Muscle layer of duodenum (tissue), 2 donors: ENCODE results near the gene INAFM2.

Source experiments
- H3K27ac ChIP-seq: one replicate; pipeline ENCODE4 v1.7.0; 2013; ENCODE audit warnings: mild to moderate bottlenecking, low read length
- H3K27me3 ChIP-seq: one replicate; pipeline ENCODE4 v1.7.0; 2013; ENCODE audit warnings: low read depth, mild to moderate bottlenecking, control low read depth, low read length
- H3K36me3 ChIP-seq, 2 donors: one replicate each; pipeline ENCODE4 v1.7.0; 2013; ENCODE audit warnings: low read length in 2 of 2, control low read depth in 1 of 2, mild to moderate bottlenecking in 1 of 2; ENCODE audit not compliant: insufficient read depth in 2 of 2, control insufficient read depth in 1 of 2
- H3K4me1 ChIP-seq, 2 donors: one replicate each; pipeline ENCODE4 v1.7.0; 2013; ENCODE audit warnings: low read length in 2 of 2, mild to moderate bottlenecking in 2 of 2, control low read depth in 1 of 2, moderate library complexity in 1 of 2; ENCODE audit not compliant: insufficient read depth in 2 of 2, control insufficient read depth in 1 of 2
- H3K4me3 ChIP-seq, 2 donors: one replicate each; pipeline ENCODE4 v1.7.0; 2013; ENCODE audit warnings: low read length in 2 of 2, low read depth in 1 of 2, mild to moderate bottlenecking in 1 of 2
- H3K9me3 ChIP-seq, 2 donors: one replicate each; pipeline ENCODE4 v1.7.0; 2013; ENCODE audit warnings: low read length in 2 of 2, control low read depth in 1 of 2, mild to moderate bottlenecking in 1 of 2; ENCODE audit not compliant: control insufficient read depth in 1 of 2
- donor health status: healthy.

INAFM2 gene

GRCh38 chr15:40298216-40298935 lies 25.1 kb upstream of the INAFM2 start:
- Histone ChIP-seq H3K4me3 (no peak overlapping the region), H3K36me3 (no peaks in the 10 kb centered on the region), H3K4me1 (peaks cover 0 to 13% of the 10 kb centered on the region in 2 donors), H3K27ac (no peak overlapping the region), H3K9me3 (peaks cover 0 to 9% of the 10 kb centered on the region in 2 donors), H3K27me3 (no peaks in the 10 kb centered on the region)

DNA sequence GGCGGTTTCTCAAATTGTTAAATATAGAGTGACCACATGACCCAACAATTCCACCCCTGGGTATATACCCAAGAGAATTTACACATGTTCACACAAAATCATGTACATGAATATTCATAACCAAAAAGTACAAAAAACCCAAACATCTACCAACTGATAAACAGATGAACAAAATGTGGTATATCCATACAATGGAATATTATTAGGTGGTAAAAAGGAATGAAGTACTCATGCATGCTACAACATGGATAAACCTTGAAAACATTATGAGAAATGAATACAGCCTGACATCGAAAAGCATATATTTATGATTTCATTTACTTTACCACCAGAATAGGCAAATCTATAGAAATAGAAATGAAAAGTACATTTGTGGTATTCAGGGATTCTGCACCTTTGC lies 23.1 kb upstream of the INAFM2 start:
- no peaks in the 10 kb centered on the region for H3K36me3 ChIP-seq
- no peaks in the 10 kb centered on the region for H3K27me3 ChIP-seq
- H3K9me3 ChIP-seq: peaks cover 0 to 9% of the 10 kb centered on the region in 2 donors

DNA sequence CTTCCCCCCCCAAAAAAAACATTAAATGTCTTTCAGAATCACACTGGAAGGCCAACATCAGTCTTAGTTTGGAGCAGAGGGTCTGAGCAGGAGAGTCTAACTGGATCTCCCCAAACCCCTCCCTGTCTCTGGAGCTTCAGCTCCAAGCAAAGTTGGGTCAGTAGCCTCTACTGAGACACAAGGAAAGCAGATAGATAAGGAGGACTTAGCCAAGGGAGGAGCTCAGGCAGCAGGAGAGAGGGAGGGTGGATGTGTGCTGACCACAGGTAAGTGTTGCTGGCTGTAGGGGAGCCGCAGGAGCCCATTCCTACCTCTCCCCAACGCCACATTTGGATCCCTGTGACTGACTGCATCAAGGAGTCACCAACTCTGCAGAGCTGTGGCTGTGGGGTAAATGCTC lies 22.7 kb upstream of the INAFM2 start:
- Histone ChIP-seq H3K27ac (no peak overlapping the region), H3K27me3 (no peaks in the 10 kb centered on the region), H3K4me1 (peaks cover 0 to 6% of the 10 kb centered on the region in 2 donors), H3K36me3 (no peaks in the 10 kb centered on the region), H3K9me3 (peaks cover 0 to 9% of the 10 kb centered on the region in 2 donors), H3K4me3 (no peak overlapping the region)

More for the DNA sequence above, 23.1 kb upstream of the INAFM2 start:
- H3K4me3 ChIP-seq: no peak overlapping the region
- peaks cover 0 to 10% of the 10 kb centered on the region in 2 donors for H3K4me1 ChIP-seq
- H3K27ac ChIP-seq: no peak overlapping the region

- H3K36me3 ChIP-seq: no peaks in the 10 kb centered on the region
Measured at GRCh38 chr15:40301467-40302179, 21.9 kb upstream of the INAFM2 start.

DNA sequence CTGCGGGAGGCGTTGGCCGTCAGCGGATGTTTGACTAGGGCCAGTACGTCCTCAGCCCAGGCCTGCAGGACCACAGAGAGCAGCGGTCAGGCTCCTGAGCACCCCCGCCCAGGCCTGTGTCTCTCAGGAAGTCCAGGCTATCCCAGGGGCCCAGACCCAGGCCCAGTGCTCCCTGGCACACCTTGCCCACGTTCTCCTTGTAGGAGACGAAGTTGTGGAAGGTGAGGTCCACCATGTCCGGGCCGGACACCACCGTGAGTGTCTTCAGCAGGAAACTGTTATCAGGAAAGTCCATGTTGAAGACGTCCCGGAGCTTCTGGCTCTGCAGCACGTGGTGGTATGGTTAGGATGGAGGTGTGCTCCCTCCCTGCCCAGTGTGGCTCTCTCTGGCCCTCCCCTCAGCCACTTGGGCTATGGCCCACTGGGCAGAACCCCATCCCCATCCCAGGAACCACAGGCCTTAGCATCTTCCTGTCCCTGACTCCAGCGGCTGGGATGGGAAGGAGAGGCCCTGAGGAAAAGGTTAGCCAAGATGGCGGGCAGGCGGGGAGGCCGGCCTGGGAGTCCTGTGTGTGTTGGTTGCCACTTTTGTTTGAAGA lies 21.1 kb upstream of the INAFM2 start:
- H3K36me3 ChIP-seq: no peaks in the 10 kb centered on the region
- H3K4me3 ChIP-seq: no peak overlapping the region
- H3K9me3 ChIP-seq: peaks cover 0 to 9% of the 10 kb centered on the region in 2 donors
- no peaks in the 10 kb centered on the region for H3K27me3 ChIP-seq
- no peak overlapping the region for H3K27ac ChIP-seq
- H3K4me1 ChIP-seq: peaks cover 0 to 8% of the 10 kb centered on the region in 2 donors

More at GRCh38 chr15:40301467-40302179, 21.9 kb upstream of the INAFM2 start:
- Histone ChIP-seq H3K27me3 (no peaks in the 10 kb centered on the region), H3K4me1 (peaks cover 0 to 4% of the 10 kb centered on the region in 2 donors), H3K9me3 (peaks cover 0 to 9% of the 10 kb centered on the region in 2 donors), H3K4me3 (no peak overlapping the region), H3K27ac (no peak overlapping the region)

GRCh38 chr15:40302981-40303380 lies 20.5 kb upstream of the INAFM2 start:
- no peaks in the 10 kb centered on the region for H3K27me3 ChIP-seq
- peaks cover 0 to 8% of the 10 kb centered on the region in 2 donors for H3K4me1 ChIP-seq
- H3K9me3 ChIP-seq: peaks cover 0 to 9% of the 10 kb centered on the region in 2 donors
- H3K36me3 ChIP-seq: no peaks in the 10 kb centered on the region
- H3K4me3 ChIP-seq: no peak overlapping the region
- no peak overlapping the region for H3K27ac ChIP-seq

DNA sequence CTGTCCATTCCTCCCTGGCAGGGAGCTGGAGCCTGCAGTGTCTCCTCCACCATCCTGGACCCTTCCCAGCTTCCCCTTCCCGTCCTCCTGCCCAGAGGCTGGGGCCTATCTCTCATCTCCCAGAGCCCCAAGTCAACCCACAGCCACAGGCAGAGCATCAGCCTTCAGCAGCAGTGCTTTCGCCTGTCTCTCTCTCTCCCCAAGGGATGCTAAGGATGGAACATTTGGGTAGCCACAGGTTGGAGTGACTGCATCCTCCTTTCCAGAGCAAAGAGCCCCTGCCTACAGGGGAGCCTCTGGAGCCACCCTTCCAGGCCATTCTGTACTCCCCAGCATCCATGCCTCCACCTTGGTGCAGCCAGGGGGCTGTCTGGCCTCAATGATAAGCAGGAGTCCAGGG lies 19.9 kb upstream of the INAFM2 start:
- H3K4me3 ChIP-seq: no peak overlapping the region
- H3K27me3 ChIP-seq: no peaks in the 10 kb centered on the region
- peaks cover 0 to 9% of the 10 kb centered on the region in 2 donors for H3K9me3 ChIP-seq
- no peaks in the 10 kb centered on the region for H3K36me3 ChIP-seq
- peaks cover 0 to 8% of the 10 kb centered on the region in 2 donors for H3K4me1 ChIP-seq
- H3K27ac ChIP-seq: no peak overlapping the region

GRCh38 chr15:40305281-40305680 lies 18.2 kb upstream of the INAFM2 start:
- no peak overlapping the region for H3K4me3 ChIP-seq
- no peaks in the 10 kb centered on the region for H3K27me3 ChIP-seq
- H3K4me1 ChIP-seq: peaks cover 0 to 11% of the 10 kb centered on the region in 2 donors
- H3K27ac ChIP-seq: no peak overlapping the region
- H3K36me3 ChIP-seq: no peaks in the 10 kb centered on the region
- H3K9me3 ChIP-seq: peaks cover 0 to 6% of the 10 kb centered on the region in 2 donors

DNA sequence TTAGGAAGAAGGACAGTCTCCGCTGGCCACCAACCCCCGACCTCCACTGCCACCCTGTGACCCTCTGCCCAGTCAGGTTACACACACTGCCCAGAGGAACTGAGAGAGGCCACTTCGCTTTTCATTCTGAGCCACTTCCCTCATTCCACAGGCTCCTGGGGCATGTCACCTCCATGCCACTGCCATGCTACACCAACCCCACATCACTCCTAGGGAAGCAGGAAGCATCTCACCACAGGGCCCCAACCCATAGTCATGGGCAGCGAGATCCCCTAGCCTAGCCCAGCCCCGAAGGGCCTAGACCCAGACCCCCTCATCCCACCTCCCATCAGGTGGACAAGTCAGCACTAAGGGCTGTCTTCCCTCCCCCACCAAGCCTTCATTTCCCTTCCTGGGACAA lies 17.1 kb upstream of the INAFM2 start:
- H3K4me3 ChIP-seq: peak overlapping the region; percentile 50 to 55

GRCh38 chr15:40306908-40307307 lies 16.6 kb upstream of the INAFM2 start:
- Histone ChIP-seq H3K36me3 (no peaks in the 10 kb centered on the region), H3K4me1 (peaks cover 0 to 9% of the 10 kb centered on the region in 2 donors), H3K27ac (peak overlapping the region; percentile 16), H3K27me3 (no peaks in the 10 kb centered on the region), H3K4me3 (peak overlapping the region; percentile 50 to 55), H3K9me3 (no peaks in the 10 kb centered on the region)

More for the DNA sequence above, 17.1 kb upstream of the INAFM2 start:
- Histone ChIP-seq H3K27me3 (no peaks in the 10 kb centered on the region), H3K4me1 (peaks cover 0 to 11% of the 10 kb centered on the region in 2 donors), H3K9me3 (no peaks in the 10 kb centered on the region), H3K36me3 (no peaks in the 10 kb centered on the region), H3K27ac (peak overlapping the region; percentile 16)
